HG03457 (cell line): ENCODE measurements around the gene ABHD5.
"Not testable (repeated sequence)": the region's sequence is repeated elsewhere in the genome, so short reads cannot be mapped to it uniquely, and the experiment has no call there.

Source experiments
- ATAC-seq: cut with Tn5 transposase; IDR thresholded peaks from one replicate; pipeline ENCODE4 v1.9.1; 2021; ENCODE audit warnings: moderate number of reproducible peaks; ENCODE audit not compliant: unreplicated experiment

Gene ABHD5

GRCh38 chr3:43690400-43691119 is at the start of gene ABHD5:
Gene ABHD5 (plus strand): TSS chr3:43690938. CDS start chr3:43690993, 55 bp downstream.
- peak; percentile 88 for ATAC-seq

DNA sequence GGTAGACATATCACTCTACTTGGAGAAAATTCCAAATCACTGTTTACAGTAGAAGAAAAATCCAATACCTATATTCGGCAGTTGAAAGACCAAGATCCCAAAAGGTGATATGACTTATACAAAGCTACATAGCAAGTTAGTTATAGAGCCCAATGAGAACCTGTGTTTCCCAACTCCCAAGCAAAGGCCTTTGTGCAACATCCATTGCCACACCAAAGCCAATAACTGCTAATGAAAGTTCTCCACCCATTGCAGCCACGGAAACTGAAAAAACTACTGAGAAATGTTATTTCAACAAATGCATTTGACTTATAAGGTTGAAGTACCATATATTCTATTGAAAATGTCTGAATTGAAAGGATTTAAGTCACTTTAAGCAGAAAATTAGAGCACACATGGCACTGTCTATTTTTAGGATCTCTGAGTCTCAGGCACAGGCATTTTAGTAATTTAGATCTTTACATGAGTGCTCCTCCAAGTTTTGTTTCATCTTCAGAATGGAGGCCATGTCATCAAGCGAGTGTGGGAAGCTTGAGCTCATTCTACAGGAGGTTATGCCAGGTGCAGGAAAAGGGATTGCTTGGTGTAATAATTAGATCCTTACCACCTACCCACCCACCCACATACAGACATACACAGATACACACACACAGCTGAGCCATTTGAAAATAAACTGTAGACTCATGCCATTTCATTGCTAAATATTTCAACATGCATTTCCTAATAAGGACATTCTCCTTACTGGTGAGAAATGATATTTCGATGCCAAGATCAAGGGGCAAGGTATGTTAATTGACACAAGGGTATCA is 49.2 kb upstream of the ABHD5 start:
- no peak for ATAC-seq

DNA sequence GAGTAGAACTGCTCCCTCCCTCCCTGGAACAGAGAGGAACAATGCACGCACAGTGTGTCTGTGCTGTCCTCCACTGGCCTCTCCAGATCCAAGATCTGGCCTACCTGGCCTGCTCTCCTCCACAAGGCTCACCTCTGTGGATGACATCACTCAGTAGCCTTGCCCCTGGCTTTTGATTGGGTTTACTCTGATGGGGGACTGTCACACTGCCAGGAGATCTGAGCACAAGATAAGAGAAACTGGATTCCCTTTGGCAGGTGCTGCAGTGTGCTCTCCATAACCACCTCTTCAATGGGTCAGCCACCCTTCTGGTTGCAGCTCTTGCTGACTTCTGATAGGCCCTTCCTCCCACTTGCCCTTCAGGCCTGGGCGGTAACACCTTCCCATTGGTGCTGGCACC is 46.3 kb upstream of the ABHD5 start:
- ATAC-seq, result no peak

GRCh38 chr3:43647331-43648166 is 43.2 kb upstream of the ABHD5 start:
- no peak for ATAC-seq

DNA sequence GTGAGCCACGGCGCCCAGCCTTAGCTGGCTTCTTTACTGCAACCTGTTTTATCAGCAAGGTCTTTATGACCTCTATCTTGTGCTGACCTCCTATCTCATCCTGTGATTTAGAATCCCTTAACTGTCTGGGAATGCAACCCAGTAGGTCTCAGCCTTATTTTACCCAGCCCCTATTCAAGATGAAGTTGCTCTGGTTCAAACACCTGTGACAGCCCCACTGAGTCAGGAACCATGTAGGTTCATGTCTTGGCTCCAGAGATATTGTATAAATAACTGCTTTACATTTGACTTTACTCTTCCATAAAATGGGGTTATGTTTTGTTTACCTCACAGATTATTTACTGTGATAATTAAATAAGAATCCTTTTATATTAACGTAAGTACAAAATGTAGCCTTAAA is 41.8 kb upstream of the ABHD5 start:
- ATAC-seq, result no peak

DNA sequence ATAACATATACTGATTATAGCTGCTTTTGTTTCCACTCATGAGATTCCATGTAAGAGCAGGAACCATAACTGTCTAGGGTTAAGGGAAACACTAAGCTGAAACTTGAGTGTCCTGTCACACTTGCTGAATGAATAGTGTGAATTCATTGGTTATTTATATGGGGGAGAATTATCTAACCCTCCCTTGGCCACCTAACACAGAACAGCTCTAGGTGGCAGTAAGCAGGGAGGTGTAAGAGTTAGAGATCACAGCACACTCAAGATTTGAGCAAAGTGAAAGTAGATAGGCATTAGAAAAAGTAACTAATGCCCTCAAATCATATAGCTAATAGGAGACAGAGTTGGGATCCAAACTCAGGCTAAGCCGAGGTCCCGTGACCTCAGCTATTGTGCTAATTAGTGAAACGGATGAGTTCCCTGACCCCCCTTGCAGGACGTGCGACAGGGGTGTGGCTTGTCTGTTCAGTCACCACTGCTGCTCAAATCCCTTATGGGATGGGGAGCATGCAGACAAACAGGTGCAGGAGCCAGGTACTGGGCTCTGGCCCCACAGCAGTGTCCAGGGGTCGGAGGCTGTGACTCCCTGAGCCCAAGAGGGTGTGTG is 41.3 kb upstream of the ABHD5 start:
- no peak for ATAC-seq

- ATAC-seq, result no peak
Observed at GRCh38 chr3:43650345-43650744, 40.4 kb upstream of the ABHD5 start.

DNA sequence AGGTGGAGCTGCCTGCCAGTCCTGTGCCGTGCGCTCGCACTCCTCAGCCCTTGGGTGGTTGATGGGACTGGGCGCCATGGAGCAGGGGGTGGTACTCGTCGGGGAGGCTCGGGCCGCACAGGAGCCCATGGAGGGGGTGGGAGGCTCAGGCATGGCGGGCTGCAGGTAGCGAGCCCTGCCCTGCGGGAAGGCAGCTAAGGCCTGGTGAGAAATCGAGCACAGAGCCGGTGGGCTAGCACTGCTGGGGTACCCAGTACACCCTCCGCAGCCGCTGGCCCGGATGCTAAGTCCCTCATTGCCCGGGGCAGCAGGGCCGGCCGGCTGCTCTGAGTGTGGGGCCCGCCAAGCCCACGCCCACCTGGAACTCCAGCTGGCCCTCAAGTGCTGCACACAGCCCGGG is 34.3 kb upstream of the ABHD5 start:
- ATAC-seq, result not testable (repeated sequence)

GRCh38 chr3:43659250-43659880 is 31.4 kb upstream of the ABHD5 start:
- ATAC-seq, result no peak

GRCh38 chr3:43661376-43661775 is 29.4 kb upstream of the ABHD5 start:
- ATAC-seq, result not testable (repeated sequence)

DNA sequence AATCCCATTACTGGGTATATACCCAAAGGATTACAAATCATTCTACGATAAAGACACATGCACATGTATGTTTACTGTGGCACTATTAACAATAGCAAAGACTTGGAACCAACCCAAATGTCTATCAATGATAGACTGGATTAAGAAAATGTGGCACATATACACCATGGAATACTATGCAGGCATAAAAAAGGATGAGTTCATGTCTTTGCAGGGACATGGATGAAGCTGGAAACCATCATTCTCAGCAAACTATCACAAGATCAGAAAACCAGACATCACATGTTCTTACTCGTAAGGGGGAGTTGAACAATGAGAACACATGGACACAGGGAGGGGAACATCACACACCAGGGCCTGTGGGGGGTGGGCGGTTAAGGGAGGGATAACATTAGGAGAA is 25.7 kb upstream of the ABHD5 start:
- ATAC-seq, result not testable (repeated sequence)

DNA sequence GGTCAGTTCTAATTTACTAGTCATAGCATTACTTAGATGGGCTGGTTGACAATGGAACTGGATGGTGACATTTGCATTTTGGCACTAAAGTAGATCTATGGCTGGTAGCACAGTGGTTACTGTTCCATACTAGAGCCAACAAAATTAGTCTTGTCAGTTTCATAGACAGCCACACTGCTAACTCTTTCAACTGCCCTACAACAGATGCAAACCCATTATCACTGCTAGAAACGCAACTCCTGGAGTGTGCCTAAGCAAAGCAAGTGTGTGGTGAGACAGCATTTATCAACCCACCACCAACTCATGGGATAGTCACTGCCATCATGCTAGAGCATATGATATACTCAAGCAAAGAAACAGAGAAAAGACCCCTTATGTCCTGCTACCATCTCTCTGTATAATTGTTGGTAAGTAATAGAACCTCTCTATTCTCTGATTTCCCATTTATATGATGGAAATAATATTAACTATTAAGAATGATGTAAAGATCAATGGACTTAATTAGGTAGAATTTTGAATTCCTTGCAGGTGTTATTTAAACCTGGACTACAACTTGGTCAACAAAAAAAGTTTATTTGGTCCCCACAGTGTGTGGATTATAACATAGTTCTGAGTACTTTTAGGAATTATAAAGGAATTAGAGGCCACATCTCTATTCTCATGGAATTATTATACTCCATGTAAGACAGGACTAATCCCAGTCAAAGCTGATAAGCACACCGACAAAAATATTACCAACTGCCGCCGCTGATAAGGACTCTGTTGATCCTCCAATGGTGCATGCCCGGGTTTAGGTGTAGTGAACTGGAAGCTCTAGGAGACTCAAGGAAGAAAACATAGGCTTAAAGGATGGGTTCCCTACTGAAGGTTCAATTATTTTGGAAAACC is 19.9 kb upstream of the ABHD5 start:
- no peak for ATAC-seq

- no peak for ATAC-seq
Observed at GRCh38 chr3:43674345-43675085, 16.2 kb upstream of the ABHD5 start.

DNA sequence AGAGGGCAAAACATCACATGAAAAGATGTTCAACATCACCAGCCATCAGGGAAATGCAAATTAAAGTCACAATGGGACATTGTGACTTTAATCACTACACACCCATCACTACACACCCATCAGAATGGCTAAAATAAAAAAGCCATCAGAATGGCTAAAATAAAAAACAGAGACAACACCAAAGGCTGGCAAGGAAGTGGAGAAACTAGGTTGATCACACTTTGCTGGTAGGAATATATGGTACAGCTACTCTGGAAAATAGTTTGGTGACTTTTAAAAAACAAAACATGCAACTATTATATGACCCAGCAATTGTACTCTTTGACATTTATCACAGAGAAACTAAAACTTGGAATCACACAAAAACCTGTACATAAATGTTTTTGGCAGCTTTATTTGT is 15.1 kb upstream of the ABHD5 start:
- no peak for ATAC-seq

DNA sequence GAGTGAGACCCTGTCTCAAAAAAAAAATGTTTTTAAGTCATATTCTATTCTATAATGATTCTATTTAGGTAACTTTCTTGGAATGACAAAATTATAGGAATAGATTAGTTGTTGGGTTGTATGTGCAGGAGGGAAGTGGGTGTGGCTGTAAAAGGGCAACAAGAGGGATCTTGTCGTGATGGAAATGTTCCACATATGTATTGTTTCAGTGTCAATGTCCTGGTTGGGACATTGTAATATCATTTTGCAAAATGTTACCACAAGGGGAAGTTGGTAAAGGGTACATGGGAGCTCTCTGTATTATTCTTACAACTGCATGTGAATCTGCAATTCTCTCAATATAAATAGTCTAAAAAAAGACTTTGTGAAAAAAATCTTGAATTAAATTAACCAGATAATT is 14.3 kb upstream of the ABHD5 start:
- no peak for ATAC-seq

DNA sequence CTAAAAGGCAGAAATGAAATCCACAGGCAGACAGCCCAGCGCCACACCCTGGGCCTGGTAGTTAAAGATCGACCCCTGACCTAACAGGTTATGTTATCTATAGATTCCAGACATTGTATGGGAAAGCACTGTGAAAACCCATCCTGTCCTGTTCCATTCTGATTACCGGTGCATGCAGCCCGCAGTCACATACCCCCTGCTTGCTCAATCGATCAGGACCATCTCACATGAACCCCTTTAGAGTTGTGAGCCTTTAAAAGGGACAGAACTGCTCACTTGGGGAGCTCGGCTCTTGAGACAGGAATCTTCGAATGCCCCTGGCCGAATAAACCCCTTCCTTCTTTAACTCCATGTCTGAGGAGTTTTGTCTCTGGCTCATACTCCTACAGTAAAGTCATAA is 12.4 kb upstream of the ABHD5 start:
- ATAC-seq, result not testable (repeated sequence)

DNA sequence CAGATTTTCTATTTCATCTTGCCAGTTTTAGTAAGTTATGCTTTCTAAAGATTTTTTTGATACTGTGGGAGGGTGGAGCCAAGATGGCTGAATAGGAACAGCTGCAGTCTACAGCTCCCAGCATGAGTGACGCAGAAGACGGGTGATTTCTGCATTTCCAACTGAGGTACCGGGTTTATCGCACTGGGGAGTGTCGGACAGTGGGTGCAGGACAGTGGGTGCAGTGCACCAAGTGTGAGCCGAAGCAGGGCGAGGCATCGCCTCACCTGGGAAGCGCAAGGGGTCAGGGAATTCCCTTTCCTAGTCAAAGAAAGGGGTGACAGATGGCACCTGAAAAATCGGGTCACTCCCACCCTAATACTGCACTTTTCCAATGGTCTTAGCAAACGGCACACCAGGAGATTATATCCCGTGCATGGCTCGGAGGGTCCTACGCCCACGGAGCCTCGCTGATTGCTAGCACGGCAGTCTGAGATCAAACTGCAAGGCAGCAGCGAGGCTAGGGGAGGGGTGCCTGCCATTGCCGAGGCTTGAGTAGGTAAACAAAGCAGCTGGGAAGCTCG is 11.8 kb upstream of the ABHD5 start:
- not testable (repeated sequence) for ATAC-seq

DNA sequence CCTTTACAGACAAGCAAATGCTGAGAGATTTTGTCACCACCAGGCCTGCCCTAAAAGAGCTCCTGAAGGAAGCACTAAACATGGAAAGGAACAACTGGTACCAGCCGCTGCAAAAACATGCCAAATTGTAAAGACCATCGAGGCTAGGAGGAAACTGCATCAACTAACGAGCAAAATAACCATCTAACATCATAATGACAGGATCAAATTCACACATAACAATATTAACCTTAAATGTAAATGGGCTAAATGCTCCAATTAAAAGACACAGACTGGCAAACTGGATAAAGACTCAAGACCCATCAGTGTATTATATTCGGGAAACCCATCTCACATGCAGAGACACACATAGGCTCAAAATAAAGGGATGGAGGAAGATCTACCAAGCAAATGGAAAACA is 9.9 kb upstream of the ABHD5 start:
- not testable (repeated sequence) for ATAC-seq

GRCh38 chr3:43684944-43685343 is 5.8 kb upstream of the ABHD5 start:
- no peak for ATAC-seq
